Endothelial cell of umbilical vein (primary cell): ENCODE data around the gene TRPM3. TPM values are rescaled to one million over a fixed set of nuclear protein-coding genes. Genes with fewer than 3 reads are reported as not detected.

Source experiments
- BruUV-seq: library from RNA; stranded (reverse); fragments of 400-500 nt; replicated peaks from 2 replicates; lab custom pipeline; 2021; lab: Mats Ljungman, UMichigan
- CTCF ChIA-PET: fragments of 300-600, 350-600 bp; sonication (Branson Sonifier 250); formaldehyde crosslinking; loops from one replicate; lab custom pipeline; 2021; ENCODE audit warnings: antibody characterized with exemption, inconsistent platforms; lab: Charles Lee
- POLR2A ChIA-PET: fragments of 300-600, 350-600 bp; sonication (Branson Sonifier 250); formaldehyde crosslinking; loops from one replicate; lab custom pipeline; 2021; ENCODE audit warnings: antibody characterized with exemption, inconsistent platforms; lab: Charles Lee
- DNase-seq: peaks from one replicate; pipeline ENCODE4 v3.0.0-alpha.2; 2011; ENCODE audit warnings: low read depth, low spot score
- FAIRE-seq: peaks from 2 replicates; lab custom pipeline; 2011; peaks lifted over from hg19 to GRCh38; lab: Jason Lieb, UNC
- H2AFZ ChIP-seq: 2 replicates; pipeline ENCODE4 v1.6.0; 2012; ENCODE audit warnings: low read depth, low read length, control low read depth, inconsistent platforms
- H3K27ac ChIP-seq: 2 replicates; pipeline ENCODE4 v1.5.1; 2011; ENCODE audit warnings: low read depth, mild to moderate bottlenecking, control low read depth, low read length, moderate library complexity; ENCODE audit not compliant: insufficient read depth
- H3K27me3 ChIP-seq, 2 experiments: 2 replicates each; pipeline versions ENCODE4 v1.6.0 to v1.6.1; 2011; ENCODE audit warnings: low read length in 2 of 2, mixed read lengths in 1 of 2; ENCODE audit not compliant: control insufficient read depth in 2 of 2, insufficient read depth in 2 of 2
- H3K36me3 ChIP-seq, 2 experiments: 2 replicates in 1 of 2; 3 replicates in 1 of 2; pipeline ENCODE4 v1.5.1; 2011; ENCODE audit warnings: low read length in 2 of 2, mild to moderate bottlenecking in 1 of 2, moderate library complexity in 1 of 2; ENCODE audit not compliant: control insufficient read depth in 2 of 2, insufficient read depth in 2 of 2; ENCODE audit errors: extremely low read depth in 1 of 2
- H3K4me1 ChIP-seq: 3 replicates; pipeline ENCODE4 v1.5.1; 2011; ENCODE audit warnings: mild to moderate bottlenecking, low read length; ENCODE audit not compliant: control insufficient read depth, insufficient read depth; ENCODE audit errors: extremely low read depth
- H3K4me2 ChIP-seq: 2 replicates; pipeline ENCODE4 v1.6.1; 2011; ENCODE audit warnings: low read length, control low read depth, mixed read lengths; ENCODE audit not compliant: insufficient read depth
- H3K4me3 ChIP-seq, 3 experiments: fragments of 200-600 bp in 1 of 3; sonication (generic), shearing (Covaris generic) in 1 of 3; replicated peaks in 1 of 3; 2 replicates each; pipeline ENCODE4 v1.5.1; 2011 to 2016; ENCODE audit warnings: control low read depth in 3 of 3, low read length in 3 of 3, mild to moderate bottlenecking in 2 of 3, inconsistent platforms in 1 of 3, low read depth in 1 of 3, moderate library complexity in 1 of 3; ENCODE audit not compliant: insufficient read depth in 1 of 3
- H3K79me2 ChIP-seq: 2 replicates; pipeline ENCODE4 v1.6.0; 2012; ENCODE audit warnings: low read length, inconsistent platforms; ENCODE audit not compliant: control insufficient read depth, insufficient read depth
- H3K9ac ChIP-seq: replicated peaks from 2 replicates; pipeline ENCODE3; 2011; ENCODE audit warnings: low read length, control low read depth; ENCODE audit not compliant: insufficient read depth; ENCODE audit errors: extremely low read depth
- H3K9me1 ChIP-seq: replicated peaks from 3 replicates; pipeline ENCODE4 v1.6.0; 2011; ENCODE audit warnings: mild to moderate bottlenecking, low read length; ENCODE audit not compliant: control insufficient read depth, insufficient read depth; ENCODE audit errors: extremely low read depth
- H3K9me3 ChIP-seq: replicated peaks from 2 replicates; pipeline ENCODE4 v1.5.1; 2012; ENCODE audit warnings: low read length, inconsistent platforms; ENCODE audit not compliant: control insufficient read depth, insufficient read depth
- H4K20me1 ChIP-seq: replicated peaks from 2 replicates; pipeline ENCODE3; 2011; ENCODE audit warnings: mild to moderate bottlenecking, low read length; ENCODE audit not compliant: control insufficient read depth, insufficient read depth; ENCODE audit errors: extremely low read depth
- EZH2 ChIP-seq: IDR thresholded peaks from 2 replicates; pipeline ENCODE4 v1.6.1; 2012; ENCODE audit warnings: borderline replicate concordance, low read depth, mild to moderate bottlenecking, moderate library complexity, low read length, inconsistent platforms; ENCODE audit not compliant: severe bottlenecking
- FOS ChIP-seq: IDR thresholded peaks from 2 replicates; pipeline ENCODE4 v1.6.1; 2011; ENCODE audit warnings: mild to moderate bottlenecking, low read length, moderate library complexity, borderline replicate concordance; ENCODE audit not compliant: insufficient read depth
- GATA2 ChIP-seq: IDR thresholded peaks from 2 replicates; pipeline ENCODE4 v1.7.0; 2011; ENCODE audit warnings: low read depth, mild to moderate bottlenecking, moderate library complexity, mixed read lengths, low read length; ENCODE audit not compliant: insufficient read length, insufficient read depth
- JUN ChIP-seq: IDR thresholded peaks from 2 replicates; pipeline ENCODE4 v1.6.1; 2011; ENCODE audit warnings: borderline replicate concordance, low read depth; ENCODE audit not compliant: insufficient read length, insufficient read depth
- MAX ChIP-seq: IDR thresholded peaks from 2 replicates; pipeline ENCODE4 v1.6.1; 2011; ENCODE audit not compliant: insufficient read depth, insufficient read length
- MYC ChIP-seq: IDR thresholded peaks from one replicate; pipeline ENCODE4 v1.6.1; 2011; ENCODE audit warnings: mild to moderate bottlenecking, low read depth, low read length
- POLR2A ChIP-seq: IDR thresholded peaks from 2 replicates; pipeline ENCODE4 v1.6.1; 2012; ENCODE audit warnings: low read depth, mild to moderate bottlenecking, control low read depth, low read length
- POLR2AphosphoS5 ChIP-seq: IDR thresholded peaks from 2 replicates; pipeline ENCODE4 v1.6.1; 2012; ENCODE audit warnings: low read depth, mild to moderate bottlenecking, control low read depth, low read length, moderate library complexity; ENCODE audit not compliant: insufficient read depth
- dilution Hi-C: fragments of 300-500 bp; cut with MboI; formaldehyde crosslinking; loops from one replicate; pipeline ENCODE4 v1.15.0; 2019; ENCODE audit warnings: low sequenced_read_pairs; ENCODE audit not compliant: extremely low pct_ligation_motif_present
- intact Hi-C: fragments of 100-400 bp; cut with micrococcal nuclease; formaldehyde crosslinking; loops from one replicate; pipeline ENCODE4 v1.10.0; 2022
- polyA plus RNA-seq, 4 experiments: library from polyadenylated mRNA; depleted of rRNA in 3 of 4; stranded (reverse) in 3 of 4; unstranded in 1 of 4; fragments of >200 nt; gene quantifications; 2 replicates each; pipeline versions ENCODE4 v1.2.1 to v1.2.3, GENCODE V29; 2011 to 2012; ENCODE audit warnings: missing spikeins in 1 of 4
- total RNA-seq: library from RNA; stranded (reverse); gene quantifications from 2 replicates; pipeline ENCODE4 v1.2.3, GENCODE V29; 2021
- TF ChIP-seq, protein P1 (sequence below), 2 donors: IDR thresholded peaks; 1 replicate in 1 of 2; 2 replicates in 1 of 2; pipeline ENCODE4 v1.5.1; 2011; ENCODE audit warnings: low read length in 2 of 2, mild to moderate bottlenecking in 2 of 2, moderate library complexity in 2 of 2, control low read depth in 1 of 2, inconsistent platforms in 1 of 2, low read depth in 1 of 2; ENCODE audit not compliant: insufficient read depth in 1 of 2; ENCODE audit errors: extremely low read depth in 1 of 2

TRPM3 gene
- total and polyA plus RNA-seq, 2 donors (not counting 3 experiments of a cell fraction or from before 2014, with no cell fraction given) = 0.17 to 0.33 TPM

DNA sequence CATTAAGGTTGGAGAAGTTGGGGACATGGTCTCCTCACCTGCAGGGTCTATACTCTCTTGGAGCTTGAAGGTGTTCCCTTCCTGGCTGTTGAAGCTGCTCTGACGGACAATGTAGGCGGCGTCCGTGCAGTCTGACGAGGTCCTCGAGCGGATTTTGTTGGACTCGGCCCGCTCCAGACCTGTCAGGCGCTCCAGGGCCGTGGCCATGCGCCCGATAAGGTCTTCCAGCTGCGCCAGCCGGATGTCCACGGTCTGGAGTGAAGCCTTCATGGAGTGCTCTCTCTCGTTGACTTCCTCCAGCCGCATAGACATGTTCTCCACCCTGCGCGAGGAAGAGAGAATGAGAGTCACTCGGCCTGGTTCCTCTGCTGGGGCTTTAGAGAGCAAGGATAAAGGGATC lies 584.3 kb downstream of the TRPM3 start:
- Histone ChIP-seq H3K4me1 (peaks cover 28% of the 10 kb centered on the region), H3K9ac (no peak overlapping the region), H3K4me3 (no peak overlapping the region), H3K36me3 (no peaks in the 10 kb centered on the region), H4K20me1 (no peaks in the 10 kb centered on the region), H3K79me2 (no peaks in the 10 kb centered on the region), H3K4me2 (no peak overlapping the region), H3K27ac (no peak overlapping the region), H3K9me1 (no peaks in the 10 kb centered on the region), H3K27me3 (no peaks in the 10 kb centered on the region), H3K9me3 (no peaks in the 10 kb centered on the region), H2AFZ (no peak overlapping the region)
- dilution Hi-C loops = no loop called here
- DNase-seq = no peak
- BruUV-seq = no TSS peak
- ChIA-PET CTCF (interaction anchor here (1.0 to 1.2 kb wide), 2 partner anchors 9 to 65 kb away, joined by 3 read pairs; no protein-coding TSS in a partner anchor), POLR2A (no interaction called here)
- FAIRE-seq = no peak
- TF ChIP-seq MYC (no peak), FOS (no peak), POLR2A (no peak), MAX (no peak), EZH2 (no peak), POLR2AphosphoS5 (no peak), JUN (no peak), GATA2 (no peak)
- TF ChIP-seq, protein P1, sequence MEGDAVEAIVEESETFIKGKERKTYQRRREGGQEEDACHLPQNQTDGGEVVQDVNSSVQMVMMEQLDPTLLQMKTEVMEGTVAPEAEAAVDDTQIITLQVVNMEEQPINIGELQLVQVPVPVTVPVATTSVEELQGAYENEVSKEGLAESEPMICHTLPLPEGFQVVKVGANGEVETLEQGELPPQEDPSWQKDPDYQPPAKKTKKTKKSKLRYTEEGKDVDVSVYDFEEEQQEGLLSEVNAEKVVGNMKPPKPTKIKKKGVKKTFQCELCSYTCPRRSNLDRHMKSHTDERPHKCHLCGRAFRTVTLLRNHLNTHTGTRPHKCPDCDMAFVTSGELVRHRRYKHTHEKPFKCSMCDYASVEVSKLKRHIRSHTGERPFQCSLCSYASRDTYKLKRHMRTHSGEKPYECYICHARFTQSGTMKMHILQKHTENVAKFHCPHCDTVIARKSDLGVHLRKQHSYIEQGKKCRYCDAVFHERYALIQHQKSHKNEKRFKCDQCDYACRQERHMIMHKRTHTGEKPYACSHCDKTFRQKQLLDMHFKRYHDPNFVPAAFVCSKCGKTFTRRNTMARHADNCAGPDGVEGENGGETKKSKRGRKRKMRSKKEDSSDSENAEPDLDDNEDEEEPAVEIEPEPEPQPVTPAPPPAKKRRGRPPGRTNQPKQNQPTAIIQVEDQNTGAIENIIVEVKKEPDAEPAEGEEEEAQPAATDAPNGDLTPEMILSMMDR (IDR thresholded peaks at IDR 0.05; ENCODE audit: extremely low read depth in 1 of 2, insufficient read depth in 1 of 2, low read depth in 1 of 2, low read length in 2 of 2) = no peak
- intact Hi-C loops = no loop called here
